Measurements from ENCODE around the gene TADA2B. TPM values are rescaled to one million over a fixed set of nuclear protein-coding genes. Genes with fewer than 3 reads are reported as not detected.

The TADA2B gene
- total and polyA plus RNA-seq, 2 experiments from 2014 or later: 3.6 to 11.4 TPM

- peak overlapping the region; percentile 74 for H3K27ac Mint-ChIP-seq
- Histone ChIP-seq H3K9me2 (ENCODE audit: insufficient read depth) (no peaks in the 10 kb centered on the region), H3K4me1 (ENCODE audit: insufficient read depth) (no peaks in the 10 kb centered on the region), H2AFZ (no peak overlapping the region), H3K27ac (ENCODE audit: low read depth) (no peak overlapping the region), H3K79me2 (replicated peaks; ENCODE audit: insufficient read depth) (no peaks in the 10 kb centered on the region), H3K4me3 (no peak overlapping the region), H4K20me1 (replicated peaks; ENCODE audit: insufficient read depth) (peaks cover 6% of the 10 kb centered on the region), H3K27me3 (ENCODE audit: insufficient read depth) (no peaks in the 10 kb centered on the region), H3K36me3 (ENCODE audit: insufficient read depth) (peaks cover 6% of the 10 kb centered on the region), H3F3A (replicated peaks; ENCODE audit: low read depth) (no peaks in the 10 kb centered on the region), H3K4me2 (no peak overlapping the region)
- H3K4me3 Mint-ChIP-seq: no peak overlapping the region
- H3K36me3 Mint-ChIP-seq (ENCODE audit: low read depth): peaks cover 43% of the 10 kb centered on the region
- H3K4me1 Mint-ChIP-seq: no peaks in the 10 kb centered on the region
- DNase-seq (ENCODE audit: low spot score) (no peak), ATAC-seq (no peak)
- H3K27me3 Mint-ChIP-seq (ENCODE audit: insufficient read depth, low read depth, poor library complexity): peaks cover 8% of the 10 kb centered on the region
- no peaks in the 10 kb centered on the region for H3K9me3 Mint-ChIP-seq
- TF ChIP-seq ZNF462 (CRISPR knock-in tag; IDR thresholded peaks at IDR 0.05) (no peak), CTCF (conservative IDR thresholded peaks at IDR 0.05; ENCODE audit: low read depth in 2 of 2) (no peak), REST (IDR thresholded peaks at IDR 0.05; ENCODE audit: unreplicated experiment) (no peak), POLR2AphosphoS5 (IDR thresholded peaks at IDR 0.05; ENCODE audit: low read depth) (no peak), ZNF114 (CRISPR knock-in tag; IDR thresholded peaks at IDR 0.05) (no peak), ETS1 (IDR thresholded peaks at IDR 0.05) (no peak), EZH2phosphoT487 (IDR thresholded peaks at IDR 0.05; ENCODE audit: unreplicated experiment) (no peak)
Observed at GRCh38 chr4:7031558-7032449, 11.4 kb upstream of the TADA2B start.

Data from GM23338 (cell line).